GM12878 (cell line): Measurements from ENCODE around the gene PFN3. TPM values are rescaled to one million over a fixed set of nuclear protein-coding genes. Genes with fewer than 3 reads are reported as not detected.

Experiments
- ATAC-seq: fragments of 200-7000 bp; cut with Tn5 transposase; 3 replicates; pipeline ENCODE4 v1.9.1; 2020; ENCODE audit warnings: mild to moderate bottlenecking, moderate library complexity
- BruUV-seq: library from RNA; stranded (reverse); fragments of 400-500 nt; replicated peaks from 2 replicates; lab custom pipeline; 2021; lab: Mats Ljungman, UMichigan
- CTCF ChIA-PET: fragments of 300-600 bp; sonication (Branson Sonifier 250); formaldehyde crosslinking; extraction: SDS; loops from one replicate; lab custom pipeline; 2021; ENCODE audit warnings: inconsistent platforms; lab: Yijun Ruan, JAX
- POLR2A ChIA-PET: fragments of 350-600 bp; formaldehyde crosslinking; extraction: SDS; loops from one replicate; lab custom pipeline; 2021; ENCODE audit warnings: inconsistent platforms; lab: Charles Lee
- RAD21 ChIA-PET: fragments of 300-600 bp; sonication (Branson Sonifier 250); formaldehyde crosslinking; loops from one replicate; lab custom pipeline; 2023; ENCODE audit warnings: antibody characterized with exemption; ENCODE audit not compliant: unreplicated experiment; lab: Charles Lee
- SMC1A ChIA-PET: fragments of 300-600 bp; sonication (Branson Sonifier 250); formaldehyde crosslinking; loops from one replicate; lab custom pipeline; 2023; ENCODE audit not compliant: unreplicated experiment, uncharacterized antibody; lab: Charles Lee
- DNase-seq: peaks from one replicate; pipeline ENCODE4 v3.0.0-alpha.2; 2011; ENCODE audit warnings: low read depth, low spot score
- FAIRE-seq: peaks from 3 replicates; lab custom pipeline; 2011; peaks lifted over from hg19 to GRCh38; lab: Jason Lieb, UNC
- H2AFZ ChIP-seq: 2 replicates; pipeline ENCODE4 v1.6.0; 2011; ENCODE audit warnings: low read depth, low read length, control low read depth; ENCODE audit not compliant: control insufficient read depth
- H3K27ac ChIP-seq: 2 replicates; pipeline ENCODE4 v1.5.1; 2011; ENCODE audit warnings: control low read depth; ENCODE audit not compliant: control insufficient read depth, insufficient read depth
- H3K27me3 ChIP-seq, 2 experiments: replicated peaks in 1 of 2; 2 replicates each; pipeline versions ENCODE4 v1.6.0 to v1.6.1; 2011; ENCODE audit warnings: low read length in 1 of 2; ENCODE audit not compliant: control insufficient read depth in 2 of 2, insufficient read depth in 2 of 2
- H3K36me3 ChIP-seq, 2 experiments: 2 replicates each; pipeline ENCODE4 v1.5.1; 2011; ENCODE audit warnings: low read length in 1 of 2; ENCODE audit not compliant: control insufficient read depth in 2 of 2, insufficient read depth in 2 of 2
- H3K4me1 ChIP-seq: 2 replicates; pipeline ENCODE4 v1.6.1; 2011; ENCODE audit warnings: mild to moderate bottlenecking, low read length, moderate library complexity, mixed read lengths; ENCODE audit not compliant: control insufficient read depth, insufficient read depth
- H3K4me2 ChIP-seq: 2 replicates; pipeline ENCODE4 v1.6.0; 2011; ENCODE audit warnings: control low read depth; ENCODE audit not compliant: control insufficient read depth, insufficient read depth
- H3K4me3 ChIP-seq: fragments of 200-600 bp; sonication (generic); 2 replicates; pipeline ENCODE4 v1.5.1; 2016
- H3K79me2 ChIP-seq: 2 replicates; pipeline ENCODE4 v1.6.0; 2011; ENCODE audit warnings: low read length; ENCODE audit not compliant: control insufficient read depth, insufficient read depth
- H3K9ac ChIP-seq: 2 replicates; pipeline ENCODE4 v1.8.0; 2011; ENCODE audit warnings: low read length, control low read depth, mixed read lengths; ENCODE audit not compliant: control insufficient read depth, insufficient read depth
- H3K9me3 ChIP-seq: replicated peaks from 3 replicates; pipeline ENCODE4 v1.5.1; 2011; ENCODE audit warnings: mild to moderate bottlenecking, low read length; ENCODE audit not compliant: control insufficient read depth, insufficient read depth
- H4K20me1 ChIP-seq: 2 replicates; pipeline ENCODE4 v1.6.0; 2011; ENCODE audit not compliant: control insufficient read depth, insufficient read depth
- CHD1 ChIP-seq: IDR thresholded peaks from 2 replicates; pipeline ENCODE4 v1.6.1; 2012; ENCODE audit warnings: low read depth, low read length, improper control_type of control experiment
- E4F1 ChIP-seq: fragments of 450-650 bp; IDR thresholded peaks from 2 replicates; pipeline ENCODE4 v1.6.1; 2018; ENCODE audit warnings: borderline replicate concordance, mild to moderate bottlenecking; ENCODE audit not compliant: partially characterized antibody
- LARP7 ChIP-seq: fragments of 450-650 bp; IDR thresholded peaks from 2 replicates; pipeline ENCODE4 v1.6.1; 2017; ENCODE audit warnings: mild to moderate bottlenecking
- POLR2A ChIP-seq: IDR thresholded peaks from 2 replicates; pipeline ENCODE4 v1.6.1; 2011; ENCODE audit warnings: low read depth, mild to moderate bottlenecking, low read length
- POLR2AphosphoS5 ChIP-seq: IDR thresholded peaks from 2 replicates; pipeline ENCODE4 v1.6.1; 2011; ENCODE audit warnings: mild to moderate bottlenecking, low read length, inconsistent platforms
- RELA ChIP-seq: fragments of 450-650 bp; IDR thresholded peaks from 2 replicates; pipeline ENCODE4 v1.8.0; 2014; ENCODE audit warnings: borderline replicate concordance; ENCODE audit not compliant: partially characterized antibody
- RUNX3 ChIP-seq: IDR thresholded peaks from 2 replicates; pipeline ENCODE4 v1.6.1; 2012; ENCODE audit warnings: low read length, inconsistent platforms
- SMAD1 ChIP-seq: fragments of 450-650 bp; IDR thresholded peaks from 2 replicates; pipeline ENCODE4 v1.6.1; 2018; ENCODE audit warnings: mild to moderate bottlenecking, low read depth; ENCODE audit not compliant: partially characterized antibody
- WGBS: methylation state at CpG from one replicate; pipeline ENCODE4 v1.1.6; 2016; ENCODE audit warnings: low lambda C conversion rate; ENCODE audit not compliant: insufficient replicate concordance, insufficient coverage; ENCODE audit errors: missing lambda C conversion rate; 5-methylcytosine and 5-hydroxymethylcytosine counted together
- in situ Hi-C: fragments of 300-500 bp; cut with MboI; formaldehyde crosslinking; loops from 9 replicates; pipeline ENCODE4 v1.14.3; 2018; ENCODE audit warnings: mixed read lengths
- intact Hi-C: fragments of 100-400 bp; cut with micrococcal nuclease; formaldehyde crosslinking; loops from one replicate; pipeline ENCODE4 v1.14.2; 2022; ENCODE audit not compliant: unreplicated experiment
- polyA plus RNA-seq, 11 experiments: library from polyadenylated mRNA; depleted of rRNA in 4 of 11; unstranded in 6 of 11; stranded (reverse) in 5 of 11; fragments of >200 nt; fragmentation: Nextera tagmentation in 4 of 11; fragmentation: Illumina TruSeq in 1 of 11; extraction: Ambion mirVana in 4 of 11; extraction: Trizol in 1 of 11; gene quantifications; 1 replicate in 1 of 11; 2 replicates in 10 of 11; pipeline versions ENCODE4 v1.2.1 to v1.2.3, GENCODE V29; 2011 to 2016; ENCODE audit warnings: inconsistent platforms in 2 of 11, missing spikeins in 2 of 11, low read depth in 1 of 11
- total RNA-seq, 4 experiments: library from RNA; depleted of rRNA in 3 of 4; stranded (reverse); fragments of >200 nt in 3 of 4; fragmentation: Illumina TruSeq in 1 of 4; extraction: Trizol in 1 of 4; gene quantifications; 2 replicates each; pipeline versions ENCODE4 v1.2.1 to v1.2.3, GENCODE V29; 2013 to 2021

The PFN3 gene
- total and polyA plus RNA-seq, 10 of the 15 experiments (the other 5 are each of a cell fraction or from before 2014, with no cell fraction given): not detected

- ChIA-PET POLR2A (interaction anchor here (0.6 to 2.4 kb wide), 7 partner anchors 10 to 37 kb away, joined by 3 to 7 read pairs (median 4); no protein-coding TSS in a partner anchor), CTCF (interaction anchor here (1.2 kb wide), 1 partner anchor 36 kb away, joined by 6 read pairs; no protein-coding TSS in a partner anchor), RAD21 (interaction anchor here (1.0 kb wide), 1 partner anchor 9 kb away, joined by 3 read pairs; no protein-coding TSS in a partner anchor), SMC1A (interaction anchor here (7.4 kb wide), 1 partner anchor 9 kb away, joined by 73 read pairs; no protein-coding TSS in a partner anchor)
- Histone ChIP-seq H3K9ac (no peak overlapping the region), H3K27me3 (no peaks in the 10 kb centered on the region), H2AFZ (no peak overlapping the region), H4K20me1 (no peaks in the 10 kb centered on the region), H3K9me3 (no peaks in the 10 kb centered on the region), H3K4me3 (no peak overlapping the region), H3K27ac (no peak overlapping the region), H3K4me1 (peaks cover 17% of the 10 kb centered on the region), H3K79me2 (no peaks in the 10 kb centered on the region), H3K4me2 (no peak overlapping the region), H3K36me3 (peaks cover 22 to 31% of the 10 kb centered on the region in 2 experiments)
- no peak for DNase-seq
- TF ChIP-seq POLR2A (peak; percentile 45; the same call in 1 of the 2 replicates), RELA (no peak)
- BruUV-seq: no TSS peak
- FAIRE-seq: no peak
- in situ Hi-C loops: no loop called here
- WGBS: 91% methylated on average over 24 of the region's 24 CpGs
- ATAC-seq: no peak
- intact Hi-C loops: no loop called here
Observed at GRCh38 chr5:177440211-177440989, 39.9 kb upstream of the PFN3 start.

GRCh38 chr5:177439518-177440053, 39.1 kb upstream of the PFN3 start:
- SMC1A ChIA-PET: interaction anchor here (7.4 kb wide), 1 partner anchor 8 kb away, joined by 73 read pairs; no protein-coding TSS in a partner anchor
- POLR2A ChIA-PET: interaction anchor here (0.7 to 2.4 kb wide), 6 partner anchors 9 to 306 kb away, joined by 3 to 7 read pairs (median 4); partner anchors contain the start of gene NSD1
- ATAC-seq (no peak), DNase-seq (no peak), FAIRE-seq (no peak)
- 81% methylated on average over 4 of the region's 4 CpGs for whole genome bisulfite sequencing
- Histone ChIP-seq H2AFZ (no peak overlapping the region), H3K4me1 (peaks cover 8% of the 10 kb centered on the region), H3K79me2 (no peaks in the 10 kb centered on the region), H4K20me1 (no peaks in the 10 kb centered on the region), H3K4me3 (no peak overlapping the region), H3K4me2 (no peak overlapping the region), H3K9me3 (no peaks in the 10 kb centered on the region), H3K27me3 (no peaks in the 10 kb centered on the region), H3K9ac (no peak overlapping the region), H3K27ac (no peak overlapping the region), H3K36me3 (peaks cover 28 to 36% of the 10 kb centered on the region in 2 experiments)
- CTCF ChIA-PET: interaction anchor here (1.2 kb wide), 1 partner anchor 36 kb away, joined by 6 read pairs; no protein-coding TSS in a partner anchor
- RAD21 ChIA-PET: no interaction called here
- no TSS peak for BruUV-seq
- in situ Hi-C loops (no loop called here), intact Hi-C loops (no loop called here)
- TF ChIP-seq POLR2A: 0 out of 2 replicates have a peak, but pooled peaks have one; percentile 25
- no peak for TF ChIP-seq RUNX3
- no peak for TF ChIP-seq LARP7
- no peak; the same call in 1 of the 2 replicates for TF ChIP-seq POLR2AphosphoS5
- no peak for TF ChIP-seq SMAD1
- no peak for TF ChIP-seq CHD1
- TF ChIP-seq E4F1: no peak
